HG03139 (cell line): ENCODE measurements around the gene RUNX1.

ENCODE experiments used
- ATAC-seq: cut with Tn5 transposase; IDR thresholded peaks from one replicate; pipeline ENCODE4 v1.9.1; 2021; ENCODE audit not compliant: unreplicated experiment

RUNX1 gene

GRCh38 chr21:34927992-34928391 lies 121.1 kb downstream of the RUNX1 start:
- no peak for ATAC-seq

- no peak for ATAC-seq
Observed at GRCh38 chr21:34926803-34927467, 122.2 kb downstream of the RUNX1 start.

DNA sequence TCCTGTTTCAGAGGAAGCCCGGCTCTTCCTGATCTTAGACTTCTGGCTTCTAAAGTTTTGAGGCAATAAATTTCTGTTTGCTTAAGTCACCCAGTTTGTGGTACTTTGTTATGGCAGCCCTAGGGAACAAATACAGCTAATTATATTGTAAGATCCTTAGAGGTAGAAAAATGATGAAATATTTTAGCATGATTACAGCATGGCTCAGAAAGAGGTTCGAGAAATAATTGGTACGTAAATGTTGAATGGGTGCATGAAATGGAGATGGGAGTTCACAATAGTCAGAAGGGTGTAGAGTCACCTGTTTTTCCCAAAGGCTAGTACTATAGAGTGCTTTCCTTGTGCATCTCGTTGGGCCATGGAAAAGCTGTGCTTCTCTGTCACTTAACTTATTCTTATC lies 123.5 kb downstream of the RUNX1 start:
- ATAC-seq, result no peak

DNA sequence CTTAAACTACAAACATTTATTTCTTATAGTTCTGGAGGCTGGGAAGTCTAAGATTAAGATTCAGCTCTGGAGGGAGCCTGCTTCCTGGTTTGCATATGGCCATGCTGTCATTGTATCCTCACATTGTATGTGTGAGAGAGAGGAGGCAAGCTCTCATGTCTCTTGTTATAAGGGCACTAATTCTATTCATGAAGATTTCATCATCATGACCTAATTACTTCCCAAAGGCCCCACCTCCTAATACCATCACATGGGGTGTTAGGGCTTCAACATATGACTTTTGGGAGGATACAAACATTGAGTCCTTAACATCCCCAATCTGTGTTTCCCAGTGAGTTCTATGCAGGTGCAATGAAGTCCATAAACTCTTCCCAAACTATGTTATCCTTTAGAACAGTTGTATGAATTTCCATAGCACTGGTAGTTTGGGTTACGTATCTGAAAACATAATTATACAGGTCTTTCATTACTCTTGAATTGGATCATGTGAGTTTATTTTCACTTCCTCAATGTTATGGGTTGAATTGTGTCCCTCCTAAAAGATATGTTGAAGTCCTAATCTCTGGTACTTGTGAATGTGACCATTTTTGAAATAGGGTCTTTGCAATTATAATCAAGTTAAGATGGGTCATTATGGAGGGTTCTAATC lies 124.2 kb downstream of the RUNX1 start:
- ATAC-seq, result no peak

GRCh38 chr21:34924194-34924593 lies 124.9 kb downstream of the RUNX1 start:
- ATAC-seq, result no peak

DNA sequence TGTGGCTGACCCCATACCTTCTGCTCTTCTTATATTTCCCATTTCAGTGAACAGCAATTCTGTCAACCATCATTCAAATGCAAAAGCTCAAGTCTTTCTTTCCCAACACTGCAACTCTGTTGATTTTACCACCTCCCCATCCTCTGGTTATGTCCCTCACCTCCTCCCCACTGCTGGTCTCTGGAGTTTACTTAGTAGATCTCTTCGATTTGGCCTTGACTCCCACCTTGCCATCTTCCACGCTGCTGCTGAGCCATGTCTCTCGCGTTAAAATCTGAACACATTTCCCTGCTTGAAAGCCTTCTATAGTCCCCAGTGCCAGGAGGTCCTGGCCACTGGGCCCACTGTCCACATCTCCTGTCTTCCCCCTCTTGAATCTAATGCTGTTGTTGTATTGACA lies 125.5 kb downstream of the RUNX1 start:
- ATAC-seq, result no peak

DNA sequence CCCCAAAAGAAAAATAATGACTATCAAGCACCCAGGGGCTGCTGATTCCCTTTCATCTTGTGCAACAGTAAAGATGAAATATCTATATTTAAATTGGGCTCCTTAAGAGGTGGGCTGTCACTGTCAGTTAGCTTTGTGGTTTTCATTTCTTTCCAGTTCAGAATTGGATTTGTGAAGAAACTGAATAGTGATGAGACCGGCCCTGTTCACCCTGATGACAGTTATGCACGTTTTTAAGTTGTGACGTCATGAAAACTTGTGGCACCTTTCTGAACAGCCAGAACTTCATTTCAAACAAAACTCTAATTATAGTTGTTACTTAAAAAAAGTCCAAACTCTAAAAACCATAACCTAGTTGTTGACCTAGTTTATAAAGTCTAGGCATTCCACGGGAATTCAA lies 125.9 kb downstream of the RUNX1 start:
- no peak for ATAC-seq

DNA sequence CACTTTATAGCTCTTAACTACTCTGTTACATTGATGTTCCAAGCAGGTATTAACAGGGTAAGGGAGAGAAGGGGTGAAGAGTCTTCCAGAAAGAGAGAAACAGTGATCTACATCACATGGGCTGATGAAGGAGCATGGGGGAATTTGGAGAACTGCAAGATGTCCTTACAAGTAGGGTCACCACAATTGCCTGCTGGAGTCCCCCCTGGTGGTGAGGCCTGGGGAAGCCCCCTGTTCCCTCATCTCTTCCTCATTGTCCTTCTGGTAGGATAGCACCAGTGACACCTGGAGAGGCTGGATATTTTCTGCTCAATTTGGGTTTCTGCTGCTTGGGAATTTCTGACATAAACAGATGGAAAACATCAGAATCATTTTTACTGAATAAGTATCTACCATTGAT lies 126.6 kb downstream of the RUNX1 start:
- ATAC-seq, result no peak

GRCh38 chr21:34921151-34921550 lies 128.0 kb downstream of the RUNX1 start:
- ATAC-seq, result no peak

DNA sequence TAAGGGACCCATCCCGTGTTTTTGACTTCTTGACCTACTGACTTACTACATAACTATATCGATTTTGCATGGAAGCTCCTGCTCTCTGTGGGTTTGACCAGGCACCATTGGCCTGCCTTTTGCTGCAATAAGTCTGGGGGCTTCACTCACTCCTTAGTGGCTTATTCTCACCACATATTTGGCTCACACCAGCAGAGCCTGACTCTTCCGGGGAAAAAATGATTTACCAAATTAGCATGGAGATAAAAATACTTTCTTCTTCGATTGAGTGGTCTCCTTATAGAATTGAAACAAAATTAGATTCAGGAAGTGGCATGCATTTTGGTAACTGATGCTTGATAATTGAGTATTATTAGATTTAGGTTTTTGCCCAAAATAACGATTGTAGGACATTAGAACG lies 129.7 kb downstream of the RUNX1 start:
- no peak for ATAC-seq

GRCh38 chr21:34916446-34916845 lies 132.7 kb downstream of the RUNX1 start:
- no peak for ATAC-seq

DNA sequence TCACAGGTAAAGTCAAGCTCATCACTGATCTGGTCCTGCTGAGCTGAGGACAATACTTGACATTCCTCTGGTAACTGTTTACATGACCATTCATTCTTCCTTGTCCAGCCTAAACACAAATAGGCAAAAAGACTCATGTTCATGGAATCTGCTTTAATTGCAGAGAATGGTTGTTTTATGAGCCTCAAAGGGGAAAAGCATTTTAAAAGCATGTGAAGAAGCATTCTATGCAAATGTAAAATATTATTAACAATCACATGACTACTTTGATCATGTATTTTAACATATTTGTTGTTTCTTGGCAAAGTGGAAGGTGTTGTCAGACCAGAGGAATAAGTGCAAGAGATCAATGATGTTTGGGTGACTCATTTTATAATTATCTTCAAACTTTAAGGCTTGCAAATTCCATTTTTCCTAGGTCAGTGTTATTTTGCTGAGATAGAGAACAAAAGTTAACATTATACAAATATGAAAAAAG lies 133.7 kb downstream of the RUNX1 start:
- ATAC-seq, result no peak

GRCh38 chr21:34914239-34914638 lies 134.9 kb downstream of the RUNX1 start:
- no peak for ATAC-seq

- no peak for ATAC-seq
Observed at GRCh38 chr21:34913811-34914210, 135.3 kb downstream of the RUNX1 start.

DNA sequence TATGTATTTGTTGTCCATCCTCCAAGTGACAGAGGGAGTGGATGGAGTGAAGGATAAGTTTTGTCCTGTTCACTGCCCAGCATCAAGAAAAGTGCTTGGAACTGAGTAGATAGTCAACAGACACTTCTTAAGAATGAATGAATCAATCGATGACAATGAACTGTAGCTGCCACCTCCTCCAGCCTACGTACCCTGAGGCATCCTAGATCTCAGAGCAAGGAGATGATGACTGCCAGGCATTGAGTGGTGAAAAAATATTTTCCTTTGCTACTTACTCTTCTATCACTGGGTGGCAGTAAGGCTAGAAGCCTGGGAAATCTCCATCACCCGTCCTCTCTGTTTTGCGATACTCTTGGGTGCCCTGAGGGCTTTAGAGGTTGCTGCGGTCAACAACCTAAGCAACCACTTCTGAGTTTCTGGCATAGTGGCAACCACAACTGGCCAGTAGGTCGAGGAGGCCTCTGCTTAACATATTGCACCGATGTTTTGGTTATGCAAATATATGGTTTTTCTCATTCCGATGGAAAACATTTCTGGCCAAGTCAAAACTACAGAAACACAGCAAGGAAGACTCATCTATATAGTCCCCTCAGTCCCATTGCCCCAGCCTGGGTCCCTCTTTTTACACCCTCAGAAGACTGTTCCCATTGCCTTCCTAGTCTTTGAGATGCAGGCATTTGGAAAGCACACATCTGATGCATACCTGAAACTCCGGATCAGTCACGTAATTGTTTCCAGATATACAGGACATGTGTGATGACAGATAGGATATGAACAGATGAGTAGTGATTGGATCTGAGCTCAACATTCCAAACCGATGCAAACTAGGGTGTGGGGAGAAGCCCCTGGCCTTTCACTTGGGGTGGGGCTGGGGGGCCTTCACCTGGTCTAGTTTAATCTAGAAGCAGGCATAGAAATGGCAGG lies 136.8 kb downstream of the RUNX1 start:
- ATAC-seq, result no peak

- ATAC-seq, result no peak
Observed at GRCh38 chr21:34911360-34911759, 137.7 kb downstream of the RUNX1 start.

DNA sequence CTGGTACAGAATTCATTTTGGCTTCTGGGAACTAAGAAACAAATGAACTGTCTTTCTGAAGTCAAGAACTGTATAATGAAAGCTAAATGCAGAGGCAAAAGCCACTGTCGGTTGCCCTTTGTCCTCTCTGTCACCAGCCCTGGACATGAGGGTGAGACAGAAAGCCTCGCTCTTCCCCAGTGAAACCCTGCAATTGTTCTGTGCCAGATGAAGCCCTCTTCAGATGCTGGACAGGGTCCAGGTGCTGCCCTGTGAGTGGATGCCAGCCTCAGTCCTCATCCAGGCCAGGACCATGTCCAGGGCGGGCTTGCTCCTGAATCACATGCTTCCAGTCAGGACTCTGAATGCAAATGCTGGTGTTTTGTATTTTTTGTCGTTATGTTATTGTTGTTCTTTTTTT lies 138.7 kb downstream of the RUNX1 start:
- no peak for ATAC-seq

DNA sequence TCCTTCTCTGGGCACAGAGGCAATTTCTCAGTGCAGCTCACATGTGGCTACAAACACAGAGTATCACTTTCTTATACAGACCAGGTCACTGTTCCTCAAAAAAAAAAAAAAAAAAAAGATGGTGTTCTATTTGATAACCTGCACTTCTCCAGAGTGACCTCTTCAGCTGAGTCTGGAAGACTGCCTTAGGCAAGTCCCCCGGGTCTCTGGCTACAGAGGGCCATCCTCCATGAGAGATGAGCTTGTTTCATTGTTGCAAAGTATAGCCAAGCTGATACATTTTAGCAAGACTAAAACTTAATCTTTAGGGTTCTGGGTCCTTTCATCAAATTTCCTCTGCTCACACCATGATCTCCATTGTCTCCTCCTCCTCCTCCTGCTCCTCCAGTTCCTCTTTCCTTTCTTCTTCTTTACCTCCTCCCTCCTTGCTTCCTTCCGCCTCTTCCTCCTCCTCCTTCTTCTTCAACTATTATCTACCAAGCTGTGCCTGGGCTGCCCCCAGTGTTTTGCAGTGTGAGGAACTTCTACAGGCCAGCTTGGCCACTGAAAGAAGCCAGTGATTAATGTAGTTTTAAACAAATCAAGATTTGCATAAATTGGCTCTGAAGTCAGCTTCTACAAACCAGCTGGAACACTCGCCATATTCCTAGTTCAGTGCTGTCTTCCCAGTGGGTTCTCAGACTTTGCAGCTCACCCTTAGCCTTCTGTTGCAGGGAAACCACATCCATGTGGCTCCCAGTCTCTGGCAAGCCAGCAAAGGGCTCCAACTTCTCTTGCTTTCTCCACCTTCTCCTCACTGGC lies 139.4 kb downstream of the RUNX1 start:
- ATAC-seq, result no peak

DNA sequence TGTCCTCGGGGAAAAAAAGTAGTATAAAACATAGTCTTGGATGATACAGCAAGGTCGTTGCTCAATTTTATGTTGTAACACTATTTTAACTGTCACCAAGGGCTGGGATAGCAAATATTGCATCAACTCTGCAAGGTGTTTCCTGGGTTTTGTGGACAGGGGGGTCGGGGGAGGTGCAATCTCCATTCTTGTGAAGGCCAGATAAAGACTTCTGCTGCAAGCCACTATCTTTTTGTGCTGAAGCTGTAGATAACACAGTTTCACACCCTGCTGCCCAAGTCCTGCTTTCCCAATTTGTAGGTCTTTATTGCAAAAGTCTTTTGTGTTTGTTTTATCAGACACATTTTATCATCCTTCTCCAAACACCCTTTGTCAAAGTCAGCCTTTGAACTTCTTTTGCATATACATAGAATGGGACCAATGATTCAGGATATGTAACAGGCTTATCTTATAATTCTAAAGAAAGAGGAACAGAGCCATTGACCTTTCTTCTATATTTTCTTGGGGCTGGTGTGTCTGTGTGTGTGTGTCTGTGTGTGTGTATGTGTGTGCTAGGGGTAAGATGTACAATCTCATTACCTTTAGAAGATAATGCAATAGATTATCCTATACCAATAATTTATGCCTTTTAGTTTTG lies 140.6 kb downstream of the RUNX1 start:
- ATAC-seq, result no peak
